Brain microvascular endothelial cell (primary cell): ENCODE results near the gene MTCL1.
A peak's percentile ranks its signal among the peaks of the same experiment; 100 is the strongest.

Experiments
- DNase-seq: peaks from one replicate; pipeline ENCODE4 v3.0.0-alpha.2; 2020
- H3K27ac ChIP-seq: fragments of 250-450 bp; sonication (Bioruptor Pico); 2 replicates; pipeline ENCODE4 v1.5.1; 2020; ENCODE audit warnings: mild to moderate bottlenecking, moderate library complexity
- H3K27me3 ChIP-seq: fragments of 250-450 bp; sonication (Bioruptor Pico); replicated peaks from 2 replicates; pipeline ENCODE4 v1.5.1; 2020; ENCODE audit warnings: mild to moderate bottlenecking
- H3K36me3 ChIP-seq: fragments of 250-450 bp; sonication (Bioruptor Pico); replicated peaks from 2 replicates; pipeline ENCODE4 v1.5.1; 2020; ENCODE audit warnings: mild to moderate bottlenecking
- H3K4me3 ChIP-seq: 2 replicates; pipeline ENCODE4 v1.5.1; 2011; ENCODE audit warnings: low read depth, mild to moderate bottlenecking, control low read depth, low read length, moderate library complexity
- CTCF ChIP-seq: IDR thresholded peaks from 2 replicates; pipeline ENCODE4 v1.5.1; 2011; ENCODE audit warnings: low read depth, mild to moderate bottlenecking, moderate library complexity, low read length, control low read depth, inconsistent platforms; ENCODE audit errors: missing control alignments
- in situ Hi-C: cut with HindIII; loops from 2 replicates; pipeline ENCODE4 v1.10.0; 2017; ENCODE audit warnings: low sequenced_read_pairs, low pct_ligation_motif_present

Gene MTCL1

GRCh38 chr18:8752329-8752728 lies 47.0 kb downstream of the MTCL1 start:
- DNase-seq = no peak

GRCh38 chr18:8754995-8755960 lies 49.9 kb downstream of the MTCL1 start:
- DNase-seq = peak; percentile 72
- TF ChIP-seq CTCF = no peak
- Histone ChIP-seq H3K27ac (peak overlapping the region; percentile 34), H3K27me3 (no peaks in the 10 kb centered on the region), H3K36me3 (no peaks in the 10 kb centered on the region), H3K4me3 (no peak overlapping the region)
- in situ Hi-C loops = no loop called here

More at GRCh38 chr18:8752329-8752728, 47.0 kb downstream of the MTCL1 start:
- in situ Hi-C loops = no loop called here
- Histone ChIP-seq H3K36me3 (peaks cover 2% of the 10 kb centered on the region), H3K4me3 (no peak overlapping the region), H3K27ac (no peak overlapping the region), H3K27me3 (no peaks in the 10 kb centered on the region)
- no peak for TF ChIP-seq CTCF

GRCh38 chr18:8756571-8756970 lies 51.2 kb downstream of the MTCL1 start:
- DNase-seq = no peak
- TF ChIP-seq CTCF = no peak
- Histone ChIP-seq H3K36me3 (peaks cover 7% of the 10 kb centered on the region), H3K4me3 (no peak overlapping the region), H3K27ac (no peak overlapping the region), H3K27me3 (no peaks in the 10 kb centered on the region)
- in situ Hi-C loops = no loop called here

GRCh38 chr18:8757396-8757997 lies 52.1 kb downstream of the MTCL1 start:
- in situ Hi-C loops = no loop called here

GRCh38 chr18:8758466-8758865 lies 53.1 kb downstream of the MTCL1 start:
- H3K4me3 ChIP-seq = no peak overlapping the region
- TF ChIP-seq CTCF = no peak
- H3K36me3 ChIP-seq = peaks cover 21% of the 10 kb centered on the region
- H3K27me3 ChIP-seq = no peaks in the 10 kb centered on the region
- no peak for DNase-seq
- in situ Hi-C loops = no loop called here
- H3K27ac ChIP-seq = no peak overlapping the region

More at GRCh38 chr18:8757396-8757997, 52.1 kb downstream of the MTCL1 start:
- Histone ChIP-seq H3K36me3 (peaks cover 15% of the 10 kb centered on the region), H3K27ac (no peak overlapping the region), H3K27me3 (no peaks in the 10 kb centered on the region), H3K4me3 (no peak overlapping the region)
- TF ChIP-seq CTCF = no peak
- DNase-seq = no peak
